MV-4-11 (cell line): Measurements from ENCODE around the gene PTPRE.

Experiments
- DNase-seq: peaks from one replicate; lab custom pipeline; 2025; lab: John Stamatoyannopoulos, UW

PTPRE gene

DNA sequence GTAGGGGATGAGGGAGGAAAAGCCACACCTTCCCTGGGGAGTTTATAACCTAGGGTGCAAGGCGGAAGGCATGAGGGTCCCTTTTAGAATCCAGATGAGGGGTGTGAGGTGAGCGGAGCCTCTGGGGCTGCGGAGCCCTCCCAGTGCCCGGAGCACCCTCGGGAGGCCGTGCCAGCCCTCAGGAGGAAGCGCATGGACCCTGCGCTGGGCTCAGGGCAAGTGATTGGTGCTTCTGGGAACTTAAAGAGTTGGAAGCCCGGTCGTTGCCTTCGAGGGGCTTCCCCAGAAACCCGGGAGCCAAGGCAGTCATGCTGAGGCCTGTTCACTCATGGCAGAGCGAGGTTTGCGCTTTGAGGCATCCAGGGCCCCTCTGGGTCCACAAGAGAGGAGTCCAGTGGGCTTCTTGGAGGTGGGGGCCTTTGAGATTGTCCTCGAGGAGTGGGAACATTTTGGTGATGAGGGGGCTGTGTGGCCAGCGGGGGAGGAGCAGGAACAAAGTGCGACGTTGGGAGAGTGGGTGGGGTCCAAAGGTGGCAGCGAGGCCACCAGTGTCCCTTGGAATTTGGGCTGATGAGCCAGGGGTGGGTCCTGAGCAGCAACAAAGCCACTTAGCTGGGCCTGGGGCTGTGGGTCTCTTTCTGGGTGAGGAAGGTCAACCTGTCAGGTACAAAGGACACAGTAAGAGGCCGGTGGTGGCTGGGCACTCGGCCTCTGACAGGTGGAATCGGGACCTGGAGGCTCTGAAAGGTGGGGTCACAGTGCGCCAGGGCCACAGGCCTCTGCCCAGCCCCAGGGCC is 139.5 kb downstream of the PTPRE start:
- DNase-seq, result no peak

DNA sequence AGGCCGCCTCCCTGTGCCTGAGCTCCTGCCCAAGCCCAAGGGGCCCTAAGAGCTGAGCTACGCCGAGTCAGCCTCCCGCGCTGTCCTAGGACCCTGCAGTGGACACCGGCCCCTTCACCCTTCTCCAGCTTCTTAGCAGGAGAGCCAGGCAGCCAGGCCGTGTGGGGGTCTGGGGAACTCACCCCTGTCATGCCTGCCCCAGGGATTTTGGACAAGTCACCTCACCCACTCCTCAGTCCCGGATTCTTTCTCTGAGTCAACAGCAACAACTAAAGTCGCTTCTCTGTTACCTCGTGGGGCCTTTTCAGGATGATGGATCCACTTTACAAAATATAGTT is 140.0 kb downstream of the PTPRE start:
- DNase-seq, result no peak

DNA sequence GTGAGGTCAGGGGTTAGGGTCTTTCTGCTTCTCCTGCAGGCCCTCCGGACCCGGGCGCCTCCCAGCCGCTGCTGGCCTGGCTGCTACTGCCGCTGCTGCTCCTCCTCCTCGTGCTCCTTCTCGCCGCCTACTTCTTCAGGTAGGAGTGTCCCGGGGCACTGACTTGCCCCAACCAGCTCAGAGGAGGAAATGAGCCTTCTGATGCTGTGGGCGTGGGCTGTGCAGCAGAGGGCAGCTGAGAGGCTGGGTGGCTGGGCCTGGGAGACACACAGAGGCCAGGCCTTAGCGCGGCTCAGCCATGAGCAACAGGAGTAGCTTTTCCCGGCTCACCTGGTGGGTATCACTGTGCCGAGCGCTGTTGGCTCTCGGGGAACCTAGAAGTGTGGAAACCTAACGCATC is 140.4 kb downstream of the PTPRE start:
- peak; percentile 92 for DNase-seq

DNA sequence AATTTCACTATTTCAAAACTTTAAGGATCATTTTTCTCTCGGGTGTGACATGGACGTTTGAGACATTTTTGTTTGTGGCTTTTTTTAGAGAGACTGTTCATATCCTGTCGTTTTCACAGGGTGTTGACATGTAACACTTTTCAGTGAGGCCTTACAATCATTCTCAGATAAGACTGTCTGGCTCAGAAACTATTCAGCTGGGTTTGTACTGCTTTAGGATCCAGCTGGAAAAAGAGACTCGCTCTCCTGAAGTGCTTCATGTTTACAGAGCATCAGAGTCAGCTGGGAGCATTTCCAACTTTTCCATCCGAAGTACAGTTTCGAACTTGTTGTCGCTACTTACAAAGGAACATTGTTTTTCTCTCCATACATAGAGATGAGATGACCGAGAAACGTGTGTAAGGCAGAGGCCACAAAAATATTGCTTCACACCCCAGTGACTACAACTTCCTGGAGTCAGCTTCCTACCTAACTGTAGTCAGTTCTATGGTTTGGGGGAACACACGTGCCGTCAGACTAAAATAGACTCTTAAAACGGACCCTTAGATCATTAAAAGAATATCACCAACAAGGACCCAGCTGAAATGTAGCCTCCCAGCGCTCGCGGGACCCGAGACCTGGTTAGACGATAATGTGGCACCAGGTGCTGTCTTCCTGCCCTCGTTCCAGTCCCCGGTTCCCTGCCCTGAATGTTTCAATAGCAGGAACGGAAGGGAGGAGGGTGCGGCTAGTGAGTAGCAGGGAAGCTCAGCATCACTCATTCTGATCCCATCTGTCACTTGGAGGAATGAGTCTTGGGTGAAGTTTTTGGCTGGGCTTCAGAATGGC is 141.3 kb downstream of the PTPRE start:
- DNase-seq, result peak; percentile 85

DNA sequence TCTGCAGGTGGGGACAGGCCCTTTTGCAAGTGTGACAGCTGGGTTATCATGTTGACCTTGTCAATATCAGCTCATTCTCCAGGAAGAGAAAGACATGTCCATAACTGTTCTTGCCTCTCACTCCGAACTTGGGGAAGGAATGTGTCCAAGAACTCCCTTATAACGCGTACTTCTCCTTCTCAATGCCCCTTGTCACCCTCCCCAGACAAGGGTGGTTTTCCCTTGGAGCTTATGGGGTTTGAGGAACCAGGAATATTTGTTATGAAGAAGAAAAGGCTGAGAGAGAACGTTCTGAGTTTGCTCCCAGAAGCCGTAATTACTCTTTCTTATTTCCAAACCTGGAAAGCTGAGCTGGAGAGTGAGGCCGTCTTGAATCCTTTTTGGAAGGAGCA is 141.9 kb downstream of the PTPRE start:
- no peak for DNase-seq

DNA sequence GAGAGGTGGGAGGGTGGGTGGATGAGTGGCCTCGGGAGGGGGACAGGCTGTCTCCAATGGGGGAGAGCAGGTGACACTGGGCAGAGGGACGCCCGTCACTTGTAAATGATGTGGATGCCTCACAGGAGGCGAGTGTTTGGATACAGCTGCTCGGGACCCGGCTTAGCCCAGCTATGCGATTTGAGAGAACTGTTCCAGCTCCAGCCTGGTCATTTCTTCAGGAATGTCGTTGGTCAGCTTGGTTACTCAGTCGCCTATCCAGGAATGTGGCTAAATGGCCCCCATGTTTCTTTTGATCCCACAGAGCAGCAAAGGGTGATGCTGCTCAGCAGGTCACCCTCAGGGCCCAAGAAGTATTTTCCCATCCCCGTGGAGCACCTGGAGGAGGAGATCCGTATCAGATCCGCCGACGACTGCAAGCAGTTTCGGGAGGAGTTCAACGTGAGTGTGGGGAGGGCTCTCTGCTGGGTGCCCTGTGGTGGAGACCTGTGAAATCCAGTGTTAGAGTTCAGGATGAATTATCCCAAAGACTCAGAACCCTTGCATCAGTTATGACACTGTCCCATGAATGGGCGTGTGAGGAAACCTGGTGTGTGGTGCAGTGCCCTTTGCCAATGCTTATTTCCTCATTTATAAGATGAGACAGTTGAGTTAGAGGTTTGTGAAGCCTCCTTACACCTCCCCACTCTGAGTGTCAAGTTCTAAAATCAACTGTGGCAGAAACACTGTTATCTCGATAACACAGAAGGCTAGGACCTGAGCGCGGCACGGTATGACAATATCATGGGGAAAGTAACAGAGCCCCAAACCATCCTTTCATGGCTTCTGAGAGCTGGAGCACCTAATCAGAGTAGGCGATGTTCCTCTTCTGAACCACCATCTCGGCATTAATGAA is 142.6 kb downstream of the PTPRE start:
- peak; percentile 87 for DNase-seq

DNA sequence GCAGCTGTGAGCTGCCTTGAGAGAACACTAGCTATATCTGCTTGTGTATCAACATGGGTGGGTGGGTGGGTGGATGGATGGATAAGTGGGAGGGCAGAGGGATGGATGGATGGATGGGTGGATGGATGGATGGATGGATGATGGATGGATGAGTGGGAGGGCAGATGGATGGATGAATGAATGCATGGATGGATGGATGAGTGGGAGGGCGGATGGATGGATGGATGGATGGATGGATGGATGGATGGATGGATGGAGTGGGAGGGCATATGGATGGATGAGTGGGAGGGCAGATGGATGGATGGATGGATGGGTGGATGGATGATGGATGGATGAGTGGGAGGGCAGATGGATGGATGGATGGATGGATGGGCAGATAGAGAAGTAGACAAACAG is 143.2 kb downstream of the PTPRE start:
- no peak for DNase-seq

DNA sequence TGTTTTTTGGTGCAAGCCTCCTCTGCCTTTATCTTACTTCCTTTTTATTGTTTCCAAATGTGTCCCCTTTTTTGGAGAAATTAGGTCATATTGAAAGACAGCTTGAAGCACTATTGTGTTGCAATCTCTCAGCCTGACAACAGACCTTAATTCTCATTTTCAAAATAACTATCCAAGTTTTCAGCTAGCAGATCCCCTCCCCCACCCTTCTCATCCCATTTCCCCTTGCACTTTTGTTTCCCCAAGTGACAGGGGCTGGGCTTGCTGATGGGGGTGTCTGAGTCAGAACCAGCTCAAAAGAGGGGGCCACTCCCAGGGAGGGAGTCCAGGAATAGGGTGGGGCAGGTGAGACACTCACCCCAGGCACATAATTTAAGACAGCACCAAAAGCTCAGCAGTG is 144.0 kb downstream of the PTPRE start:
- DNase-seq, result peak; percentile 97

DNA sequence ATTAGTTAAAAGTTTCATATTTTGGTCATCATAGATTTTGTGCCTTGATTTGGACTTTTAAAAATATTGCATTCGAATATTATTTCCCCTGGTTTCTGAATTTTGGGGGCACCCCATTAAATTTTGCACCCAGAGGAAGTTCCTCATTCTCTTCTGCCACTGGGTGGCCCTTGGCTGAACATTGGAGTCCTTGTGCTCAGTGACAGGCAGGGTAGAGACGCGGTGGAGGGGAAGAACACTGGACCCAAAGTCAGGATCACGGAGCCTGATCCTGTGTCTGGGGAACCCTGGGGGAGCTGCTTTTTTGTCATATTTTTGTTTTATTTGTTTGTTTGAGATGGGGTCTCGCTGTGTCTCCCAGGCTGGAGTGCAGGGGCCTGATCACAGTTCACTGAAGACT is 144.6 kb downstream of the PTPRE start:
- DNase-seq, result peak; percentile 41

DNA sequence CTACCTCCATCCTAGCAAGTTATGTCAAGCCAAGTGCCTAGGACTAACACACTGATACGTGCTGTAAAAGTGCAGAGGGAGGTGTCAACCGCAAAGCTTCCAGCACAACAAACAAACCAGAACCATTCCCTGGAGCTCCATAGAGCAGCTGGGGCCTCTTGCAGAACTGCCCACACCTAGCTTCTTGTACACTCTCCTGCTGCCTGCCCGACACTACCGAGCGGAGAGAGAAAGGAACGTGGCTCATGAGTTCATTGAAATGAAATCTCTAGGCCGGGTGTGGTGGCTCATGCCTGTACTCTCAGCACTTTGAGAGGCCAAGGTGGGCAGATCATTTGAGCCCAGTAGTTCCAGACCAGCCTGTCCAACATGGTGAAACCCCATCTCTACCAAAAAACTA is 145.8 kb downstream of the PTPRE start:
- DNase-seq, result no peak

DNA sequence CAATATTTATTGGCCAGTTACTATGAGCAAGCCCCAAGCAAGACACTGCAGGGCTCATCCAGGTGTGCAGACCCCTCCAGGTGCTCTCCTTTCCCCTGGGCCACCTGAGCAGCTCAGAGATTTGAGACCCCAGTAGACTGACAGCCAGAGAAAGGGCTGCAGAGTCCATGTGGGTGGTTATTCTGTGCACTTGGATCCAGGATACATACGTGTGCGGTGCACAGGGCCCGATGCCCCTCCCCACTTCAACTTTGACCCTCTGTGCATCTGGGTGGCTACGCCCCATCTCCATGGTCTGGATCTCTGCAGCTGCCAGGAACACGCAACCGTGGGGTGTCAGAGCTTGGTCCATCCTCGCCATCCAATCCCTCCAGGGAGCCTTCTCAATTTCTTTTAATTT is 146.5 kb downstream of the PTPRE start:
- DNase-seq, result no peak

DNA sequence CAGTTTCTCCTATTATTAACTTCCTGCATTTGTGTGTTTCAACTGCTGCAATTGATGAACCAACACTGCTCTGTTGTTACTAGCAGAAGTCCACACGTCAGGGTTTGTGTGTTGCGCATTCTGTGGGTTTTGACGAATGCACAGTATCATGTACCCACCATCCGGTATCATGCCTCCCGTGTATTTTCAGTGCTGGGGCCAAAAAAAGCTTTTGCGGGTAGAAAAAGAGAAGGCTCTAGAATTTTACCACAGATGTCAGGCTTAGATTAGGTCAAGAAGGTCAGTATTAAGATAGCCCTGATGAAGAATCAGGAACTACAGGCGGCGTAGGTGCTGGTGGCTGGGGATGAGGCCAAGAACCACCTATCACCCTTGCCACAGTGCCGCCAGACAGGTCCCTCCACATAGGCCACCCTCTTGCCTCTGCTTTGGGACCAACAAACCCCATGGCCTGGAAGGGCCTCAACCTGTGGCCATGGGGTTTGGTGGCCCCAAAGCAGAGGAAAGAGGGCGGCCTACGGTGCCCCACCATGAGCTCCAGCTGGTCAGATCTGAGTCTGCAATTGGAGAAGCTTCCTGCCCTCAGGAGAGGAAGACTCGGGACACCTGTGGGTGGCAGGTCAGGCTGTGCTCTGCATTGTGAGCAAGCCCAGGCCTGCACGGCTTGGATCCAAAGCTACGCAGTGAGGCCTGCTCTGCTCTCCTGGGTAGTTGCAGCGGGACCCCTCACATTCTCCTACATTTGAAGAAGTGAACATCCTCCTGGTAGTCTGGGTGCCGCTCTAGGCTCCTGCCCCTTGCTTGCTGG is 147.5 kb downstream of the PTPRE start:
- peak; percentile 98 for DNase-seq

DNA sequence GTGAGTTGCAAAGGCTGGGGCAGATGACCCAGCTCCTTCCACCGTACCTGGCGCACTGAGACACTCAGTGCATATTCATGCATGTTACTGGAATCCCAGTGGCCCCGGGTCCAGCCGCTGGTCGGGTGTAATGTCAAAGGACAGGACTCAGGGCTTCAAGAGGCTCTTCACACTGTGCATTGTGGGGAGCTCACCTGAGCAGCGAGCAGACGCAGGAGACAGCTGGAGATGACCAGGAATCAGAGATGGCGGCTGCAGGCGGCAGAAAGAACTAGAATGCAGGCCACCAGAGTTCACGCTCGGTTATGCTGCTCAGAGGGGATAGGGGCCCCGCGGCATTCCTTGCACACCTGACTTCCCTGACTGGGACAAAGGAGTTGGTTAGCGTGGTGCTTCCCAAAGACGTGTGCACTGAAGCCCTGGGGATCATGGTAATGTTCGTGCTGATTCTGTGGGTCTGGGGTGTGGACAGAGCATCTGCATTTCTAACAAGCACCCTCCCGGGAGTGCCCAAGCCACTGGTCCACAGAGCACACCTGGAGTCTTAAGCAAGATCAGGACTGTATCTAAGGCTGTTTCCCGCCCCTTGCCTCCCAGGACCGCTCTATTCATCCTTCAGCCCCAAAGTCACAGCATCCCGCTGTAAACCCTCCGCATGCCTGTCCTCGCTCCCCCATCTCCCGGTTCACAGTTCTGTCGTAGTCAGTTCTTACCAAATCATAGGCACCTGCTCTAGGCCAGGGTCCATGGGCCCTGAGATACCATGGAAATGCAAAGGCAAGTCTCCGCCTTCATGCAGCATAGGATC is 148.4 kb downstream of the PTPRE start:
- DNase-seq, result no peak

DNA sequence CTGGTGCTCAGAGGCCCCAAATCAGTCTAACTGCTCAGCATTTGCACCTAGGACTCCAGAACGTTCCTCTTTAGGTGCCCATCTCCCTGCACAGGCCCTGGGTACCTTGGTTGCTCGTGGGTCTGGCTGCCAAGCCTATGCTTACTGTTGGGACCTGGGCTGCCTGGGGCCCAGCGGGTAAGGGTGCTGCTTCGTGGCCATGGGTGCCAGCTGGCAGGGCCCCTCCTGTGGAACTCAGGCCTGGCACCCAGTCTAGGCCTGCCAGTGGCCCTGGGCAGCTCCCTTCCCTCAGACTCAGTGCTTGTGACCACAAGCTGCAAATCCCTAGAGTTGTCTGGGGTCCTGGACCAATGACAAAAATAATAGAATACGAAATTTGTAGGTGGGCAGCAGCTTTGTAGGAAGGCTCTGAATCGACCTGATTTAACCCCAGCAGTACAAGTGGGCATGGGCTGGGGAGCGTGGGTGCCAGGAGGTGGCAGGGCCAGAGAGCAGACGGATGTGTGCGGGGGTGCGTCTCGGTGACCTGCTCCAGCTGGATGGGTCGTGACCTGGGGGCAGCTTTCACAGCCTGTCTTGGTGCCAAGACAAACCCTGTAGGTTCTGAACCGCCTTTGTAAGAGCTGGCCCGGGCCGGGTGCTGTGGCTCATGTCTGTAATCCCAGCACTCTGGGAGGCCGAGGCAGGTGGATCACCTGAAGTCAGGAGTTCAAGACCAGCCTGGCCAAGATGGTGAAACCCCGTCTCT is 149.6 kb downstream of the PTPRE start:
- no peak for DNase-seq

DNA sequence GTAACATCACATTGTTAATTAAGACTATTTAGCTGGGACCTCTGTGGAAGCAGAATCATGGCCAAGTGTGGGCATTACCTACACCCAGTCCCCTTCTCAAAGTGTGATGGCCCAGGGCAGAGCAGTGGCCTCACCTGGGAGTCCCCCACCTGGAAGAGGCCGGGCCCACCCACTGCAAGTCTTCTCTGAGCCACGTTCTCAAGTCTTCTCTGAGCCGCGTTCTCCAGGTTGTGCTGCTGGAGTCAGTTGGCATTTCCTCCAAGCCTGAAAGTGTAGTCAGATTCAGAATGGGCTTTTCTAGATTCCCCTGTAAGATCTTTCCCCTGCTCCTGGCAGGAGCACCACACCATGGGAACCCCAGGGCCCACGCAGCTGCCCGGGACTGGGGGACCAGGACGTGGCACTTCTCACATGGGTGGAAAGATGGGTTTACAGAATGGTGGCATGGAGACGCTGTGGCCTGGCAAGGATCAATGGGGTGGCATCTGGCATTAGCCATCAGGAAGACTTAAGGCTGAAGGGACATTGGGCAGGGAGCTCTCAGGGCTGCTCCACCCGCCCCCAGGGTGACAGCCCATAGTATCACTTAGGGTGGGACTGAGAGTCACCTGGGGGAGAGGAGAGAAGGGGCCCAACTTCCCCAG is 151.3 kb downstream of the PTPRE start:
- no peak for DNase-seq

DNA sequence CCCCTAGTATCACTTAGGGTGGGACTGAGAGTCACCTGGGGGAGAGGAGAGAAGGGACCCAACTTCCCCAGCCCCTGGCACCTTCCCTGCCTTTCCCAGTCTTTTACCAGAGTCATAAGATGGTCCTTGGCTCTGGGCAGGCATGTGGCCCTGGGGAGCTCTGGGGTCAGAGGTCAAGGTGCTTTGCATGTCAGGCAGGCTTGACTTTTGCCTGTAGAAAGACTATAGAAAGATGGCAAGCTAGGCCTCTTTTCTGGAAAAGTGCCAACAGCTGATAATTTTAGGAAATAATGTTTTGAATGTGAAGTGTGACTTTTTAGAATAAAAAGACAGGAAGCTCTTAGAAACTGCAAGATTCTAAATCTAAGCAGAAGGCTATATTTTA is 151.8 kb downstream of the PTPRE start:
- DNase-seq, result no peak

DNA sequence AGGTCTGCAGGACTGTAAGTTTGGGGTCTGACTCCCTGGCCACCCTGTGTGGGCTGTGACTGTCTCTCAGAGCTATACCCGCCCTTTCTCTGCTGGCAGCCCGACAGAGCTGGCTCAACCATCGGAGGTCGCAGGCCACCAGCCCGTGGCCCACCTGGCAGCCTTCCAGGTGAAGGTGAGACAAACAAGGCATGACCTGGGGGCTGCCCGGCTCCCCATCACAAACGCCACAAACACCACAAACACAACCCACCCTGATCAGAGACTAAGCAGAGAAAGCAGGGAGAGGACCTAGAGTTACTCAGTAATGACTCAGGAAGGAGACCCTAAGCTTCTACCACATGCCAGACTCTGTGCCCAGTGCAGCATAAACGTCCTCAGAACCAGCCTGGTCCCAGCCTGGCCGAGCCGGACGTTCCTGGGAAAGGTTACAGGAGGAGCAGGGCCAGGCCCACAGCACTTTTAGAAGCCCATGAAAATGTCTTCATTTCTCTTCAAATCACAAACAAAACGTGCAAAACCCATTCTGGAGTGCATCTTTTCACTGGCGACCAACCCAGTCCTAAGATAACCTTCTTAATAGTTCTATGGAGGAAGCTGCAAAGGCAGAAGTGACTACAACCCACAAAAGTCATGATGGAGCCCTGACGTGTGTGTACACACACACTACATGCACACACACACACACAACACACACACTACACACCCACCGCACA is 152.5 kb downstream of the PTPRE start:
- peak; percentile 16 for DNase-seq

DNA sequence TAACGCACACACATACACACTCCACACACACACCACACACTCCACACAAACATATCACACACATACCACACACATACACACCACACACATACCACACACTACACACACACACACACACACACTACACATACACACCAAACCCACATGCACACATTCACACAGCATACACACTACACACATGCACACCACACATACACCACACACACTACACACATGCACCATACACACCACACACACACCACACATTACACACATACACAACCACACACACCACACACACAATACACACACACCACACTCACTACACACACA is 153.0 kb downstream of the PTPRE start:
- no peak for DNase-seq
